Activated naive CD8-positive, alpha-beta T cell treated with anti-CD3 and anti-CD28 coated beads, Interleukin-2, amount 50 U/mL, for 16 hours (primary cell): ENCODE data around the gene CYP1A1.
"Not testable (repeated sequence)": the region's sequence is repeated elsewhere in the genome, so short reads cannot be mapped to it uniquely, and the experiment has no call there.

Source experiments
- DNase-seq: peaks from one replicate; pipeline ENCODE4 v3.0.0-alpha.2; 2020; ENCODE audit warnings: low read depth, low spot score

Gene CYP1A1

DNA sequence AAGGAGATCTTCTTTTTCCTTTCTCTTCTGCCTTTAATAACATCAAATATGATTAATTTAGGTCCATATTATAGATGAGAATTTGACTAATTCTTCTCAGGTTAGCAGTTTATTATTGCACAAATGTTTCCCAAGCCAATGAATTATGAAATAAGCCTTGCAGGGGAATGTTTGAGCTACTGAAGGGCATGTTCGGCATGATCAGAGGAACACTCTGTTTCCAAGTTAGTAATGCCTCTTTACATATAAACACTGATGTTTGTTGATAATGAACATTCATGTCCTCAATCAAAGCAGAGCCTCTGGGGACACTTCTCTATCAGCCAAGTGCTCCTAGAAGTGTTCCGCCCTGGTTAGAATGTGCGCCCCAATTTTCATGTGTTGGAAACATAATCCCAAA lies 10.0 kb upstream of the CYP1A1 start:
- no peak for DNase-seq

DNA sequence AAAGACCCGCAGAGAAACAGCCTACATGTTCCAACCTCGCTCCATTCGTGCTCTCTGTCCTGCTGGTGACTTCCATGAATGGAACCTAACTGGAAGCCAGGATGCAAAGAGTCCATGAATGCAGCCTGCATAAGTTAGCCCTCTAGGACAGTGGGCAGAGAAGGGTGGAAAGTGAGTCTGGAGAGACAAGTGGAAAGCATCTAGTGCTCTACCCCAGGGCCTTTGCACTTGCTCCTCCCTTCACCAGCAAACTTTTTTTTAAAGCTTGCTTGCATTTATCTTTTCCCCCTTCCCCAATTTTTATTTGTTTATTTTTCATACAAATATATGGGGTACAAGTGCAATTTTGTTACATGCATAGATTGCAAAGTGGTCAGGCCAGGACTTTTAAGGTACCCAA lies 7.9 kb upstream of the CYP1A1 start:
- no peak for DNase-seq

DNA sequence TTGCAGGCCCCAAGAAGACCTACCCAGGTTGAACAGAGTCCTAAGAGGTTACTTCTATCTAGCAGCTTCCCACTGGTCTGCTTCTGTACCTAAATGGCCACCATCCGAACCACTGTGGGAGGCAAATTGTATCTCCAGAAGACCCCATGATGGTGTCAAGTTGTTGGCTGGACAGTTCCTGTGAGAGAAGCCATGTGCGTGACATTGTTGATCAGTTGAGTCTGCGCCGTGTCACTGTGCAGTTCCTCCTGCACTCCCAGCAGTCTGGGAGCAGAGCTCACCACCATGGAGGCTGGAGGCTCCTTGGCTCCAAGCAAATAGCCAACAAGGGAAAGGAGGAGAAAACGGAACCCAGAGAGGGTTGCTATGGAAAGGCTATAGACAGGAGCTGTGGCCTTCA lies 7.5 kb upstream of the CYP1A1 start:
- no peak for DNase-seq

DNA sequence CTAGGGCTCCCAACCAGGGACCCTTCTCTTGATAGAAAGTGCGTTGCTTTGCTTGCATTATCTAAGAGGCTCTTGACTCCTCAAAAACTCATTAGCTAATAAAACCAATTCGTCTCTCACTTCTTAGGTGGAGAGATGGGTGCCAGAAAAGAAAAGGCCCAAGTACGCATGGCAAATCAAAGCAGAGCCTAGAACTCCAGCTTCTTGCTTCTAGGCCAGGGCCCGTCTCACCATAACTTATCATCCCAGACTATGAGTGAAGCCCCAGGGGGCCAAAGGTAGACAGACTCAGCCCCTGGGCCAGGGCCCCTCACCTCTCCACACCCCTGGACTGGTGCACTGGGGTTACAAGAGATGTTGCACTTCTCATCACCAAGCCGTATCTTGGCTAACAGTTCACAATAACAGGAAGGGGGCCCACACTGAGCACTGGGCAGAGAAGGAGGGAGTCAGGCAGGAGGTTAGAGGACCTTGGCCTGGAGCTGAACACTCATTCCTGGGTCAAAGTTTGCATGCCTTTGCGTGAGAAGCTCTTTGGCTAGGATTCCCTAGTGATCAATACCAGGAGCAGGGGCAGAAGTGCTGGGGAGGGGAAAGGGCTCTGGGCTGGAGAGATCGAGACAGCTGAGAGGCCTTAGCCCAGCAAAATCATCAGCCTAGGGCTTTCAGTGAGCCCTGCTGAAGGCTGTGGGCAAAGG lies 5.4 kb upstream of the CYP1A1 start:
- DNase-seq = no peak

DNA sequence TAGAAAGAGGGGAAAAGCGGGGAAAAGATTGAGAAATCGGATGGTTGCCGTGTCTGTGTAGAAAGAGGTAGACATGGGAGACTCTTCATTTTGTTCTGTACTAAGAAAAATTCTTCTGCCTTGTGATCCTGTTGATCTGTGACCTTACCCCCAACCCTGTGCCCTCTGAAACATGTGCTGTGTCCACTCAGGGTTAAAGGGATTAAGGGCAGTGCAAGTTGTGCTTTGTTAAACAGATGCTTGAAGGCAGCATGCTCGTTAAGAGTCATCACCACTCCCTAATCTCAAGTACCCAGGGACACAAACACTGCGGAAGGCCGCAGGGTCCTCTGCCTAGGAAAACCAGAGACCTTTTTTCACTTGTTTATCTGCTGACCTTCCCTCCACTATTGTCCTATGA lies 4.0 kb upstream of the CYP1A1 start:
- DNase-seq = not testable (repeated sequence)

DNA sequence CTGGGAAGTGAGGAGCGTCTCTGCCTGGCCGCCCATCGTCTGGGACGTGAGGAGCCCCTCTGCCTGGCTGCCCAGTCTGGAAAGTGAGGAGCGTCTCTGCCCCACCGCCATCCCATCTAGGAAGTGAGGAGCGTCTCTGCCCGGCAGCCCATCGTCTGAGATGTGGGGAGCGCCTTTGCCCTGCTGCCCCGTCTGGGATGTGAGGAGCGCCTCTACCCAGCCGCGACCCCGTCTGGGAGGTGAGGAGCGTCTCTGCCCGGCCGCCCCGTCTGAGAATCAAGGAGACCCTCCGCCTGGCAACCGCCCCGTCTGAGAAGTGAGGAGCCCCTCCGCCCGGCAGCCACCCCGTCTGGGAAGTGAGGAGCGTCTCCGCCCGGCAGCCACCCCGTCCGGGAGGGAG lies 3.4 kb upstream of the CYP1A1 start:
- DNase-seq = not testable (repeated sequence)

DNA sequence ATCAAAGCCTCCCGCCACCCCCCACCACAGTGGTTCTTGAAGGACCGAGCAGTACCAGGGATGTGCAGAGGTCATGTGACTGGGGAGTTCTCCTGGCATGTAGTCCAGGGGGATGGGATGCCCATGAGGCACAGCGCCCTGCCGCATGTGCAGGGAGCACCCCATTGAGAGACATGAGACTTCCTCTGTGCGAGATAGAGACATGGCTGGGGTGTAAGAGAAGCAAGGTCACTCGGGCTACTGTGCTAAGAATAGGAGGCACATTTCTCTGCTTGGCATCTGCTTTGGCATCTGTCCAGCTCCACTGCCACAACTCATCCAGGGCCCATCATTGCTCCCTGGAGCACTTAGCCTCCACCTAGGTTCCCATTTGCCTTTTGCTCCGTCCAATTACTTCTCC lies 2.4 kb upstream of the CYP1A1 start:
- DNase-seq = no peak

DNA sequence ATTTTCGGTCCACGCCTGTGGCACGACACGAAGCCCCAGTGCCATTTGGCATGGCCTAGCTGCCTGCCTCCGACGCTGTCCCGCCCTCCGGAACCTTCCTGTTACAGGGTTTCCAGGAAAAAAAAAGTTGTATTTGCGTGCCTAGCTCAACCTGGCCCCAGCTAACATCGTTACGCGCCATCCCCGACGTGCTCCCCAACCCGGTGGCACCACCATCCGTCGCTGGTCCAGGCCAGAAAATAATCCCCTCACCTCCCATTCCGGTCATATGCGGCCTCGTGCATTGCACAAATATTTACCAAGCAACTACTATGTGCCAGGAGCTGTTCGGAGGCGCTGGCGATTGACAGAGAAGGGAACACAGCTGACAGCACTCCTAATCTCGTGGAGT lies 1.4 kb upstream of the CYP1A1 start:
- no peak for DNase-seq

DNA sequence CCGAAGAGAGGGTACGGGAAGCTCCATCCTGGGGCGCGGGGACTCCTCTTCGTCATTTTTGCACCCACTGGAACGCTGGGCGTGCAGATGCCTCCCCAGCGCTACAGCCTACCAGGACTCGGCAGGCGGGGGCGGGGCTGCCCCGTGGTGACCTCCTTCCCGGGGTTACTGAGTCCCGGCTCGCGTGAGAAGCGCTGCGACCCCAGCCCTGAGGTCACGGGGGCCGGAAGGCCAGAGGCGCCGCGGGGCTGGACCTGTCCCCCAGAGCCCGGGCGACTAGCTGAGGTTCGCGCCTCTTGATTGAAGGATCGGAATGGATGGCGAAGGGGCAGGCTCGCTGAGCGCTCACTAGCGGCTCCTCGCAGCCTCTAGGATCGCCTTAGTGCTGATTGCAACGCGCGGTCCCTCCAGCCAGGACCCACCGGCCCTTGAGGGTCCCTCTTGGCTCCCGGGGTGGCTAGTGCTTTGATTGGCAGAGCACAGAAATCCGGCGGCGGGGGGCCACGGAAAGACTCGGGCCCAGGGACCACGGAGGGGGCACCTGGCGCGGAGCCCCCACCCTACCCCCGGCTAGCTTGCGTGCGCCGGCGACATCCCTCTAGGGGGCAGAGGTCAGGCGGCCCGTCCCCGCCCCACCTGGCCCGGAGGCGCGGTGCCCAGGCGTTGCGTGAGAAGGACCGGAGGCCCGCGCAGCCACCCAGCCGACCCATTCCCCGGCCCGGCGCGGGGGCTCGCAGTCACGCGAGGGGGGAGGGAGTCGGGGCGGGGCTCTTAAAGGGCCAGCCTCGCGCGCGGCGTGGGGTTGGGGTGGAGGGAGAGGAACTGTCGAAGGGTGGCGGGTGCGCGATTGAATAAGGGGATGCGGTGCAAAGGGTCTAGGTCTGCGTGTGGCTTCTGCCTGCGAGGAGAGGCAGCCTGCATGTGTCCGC lies 781 bp upstream of the CYP1A1 start:
- peak; percentile 30 for DNase-seq

DNA sequence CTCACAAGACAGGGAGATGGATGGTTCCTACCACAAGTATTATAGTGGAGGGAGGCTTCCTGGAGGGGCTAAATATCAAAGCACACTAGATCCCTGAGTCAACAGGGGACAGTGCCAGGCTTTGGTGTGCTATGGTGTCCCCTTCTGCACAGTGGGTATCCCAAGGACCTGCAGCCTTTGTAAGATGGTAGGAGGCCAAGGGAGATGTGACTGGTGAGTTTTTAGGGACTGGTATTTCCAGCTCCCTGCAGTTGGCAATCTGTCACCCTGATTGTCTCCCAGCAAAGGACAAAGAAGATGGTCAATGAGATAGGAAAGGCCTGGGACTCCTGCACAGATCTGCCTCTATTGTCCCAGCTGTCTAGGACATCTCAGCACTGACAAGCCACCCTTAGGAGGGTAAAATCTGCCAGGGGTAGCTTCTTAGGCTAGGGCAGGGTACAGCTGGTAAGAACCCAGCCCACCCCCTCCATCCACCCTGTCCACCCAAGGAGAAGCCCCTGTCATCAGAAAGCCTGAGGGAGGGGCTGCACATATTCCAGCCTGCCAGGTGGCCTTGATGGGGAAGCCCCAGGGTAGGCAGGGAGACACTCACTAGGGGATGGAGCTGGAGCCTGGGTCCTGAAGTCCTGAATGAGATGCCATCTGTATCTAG lies 631 bp downstream of the CYP1A1 start:
- no peak for DNase-seq

DNA sequence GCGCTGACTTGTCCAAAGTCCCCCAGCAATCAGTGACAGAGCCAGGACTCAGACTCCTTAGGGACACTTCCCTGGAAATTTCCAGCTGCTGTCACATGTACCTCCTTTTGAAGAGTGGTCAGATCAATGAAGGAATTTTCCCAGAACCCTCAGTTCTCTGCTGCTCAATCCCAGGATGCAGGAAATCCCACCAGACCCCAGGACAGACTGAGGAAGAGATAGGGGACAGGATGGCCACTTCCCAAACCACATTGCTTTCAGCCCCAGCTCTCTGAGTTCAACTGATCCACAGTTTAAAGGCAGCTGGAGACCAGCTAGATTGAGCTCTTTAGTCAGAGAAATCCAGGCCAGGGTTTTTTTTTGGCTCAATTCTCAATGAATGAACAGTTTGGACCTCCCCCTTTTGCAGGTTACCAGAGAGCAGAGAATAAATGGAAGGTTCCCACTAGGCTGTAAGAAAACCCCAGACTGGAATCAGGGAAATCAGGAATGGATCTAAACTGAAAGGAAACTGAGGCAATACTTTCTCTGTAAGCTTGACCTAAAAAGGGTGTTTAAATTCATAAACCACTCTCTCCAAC lies 1.5 kb downstream of the CYP1A1 start:
- DNase-seq = no peak

DNA sequence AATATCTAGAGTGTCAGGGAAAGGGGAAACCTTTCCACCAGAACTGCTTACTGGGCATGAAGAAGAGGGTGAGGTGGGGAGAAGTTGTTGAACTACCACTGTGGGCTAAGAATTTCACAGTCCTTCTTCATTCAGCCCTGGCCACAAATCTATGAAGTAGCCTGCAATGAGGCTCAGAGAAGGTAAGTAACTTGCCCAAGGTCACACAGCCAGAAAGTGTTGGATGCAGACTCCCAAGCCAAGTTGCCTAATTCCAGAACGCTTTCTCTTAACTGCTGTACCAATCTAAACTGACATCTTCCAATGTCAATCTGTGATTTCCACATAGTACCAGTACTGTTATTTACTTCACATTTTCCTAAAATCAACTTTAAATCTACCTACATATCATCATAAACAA lies 2.1 kb downstream of the CYP1A1 start:
- no peak for DNase-seq

DNA sequence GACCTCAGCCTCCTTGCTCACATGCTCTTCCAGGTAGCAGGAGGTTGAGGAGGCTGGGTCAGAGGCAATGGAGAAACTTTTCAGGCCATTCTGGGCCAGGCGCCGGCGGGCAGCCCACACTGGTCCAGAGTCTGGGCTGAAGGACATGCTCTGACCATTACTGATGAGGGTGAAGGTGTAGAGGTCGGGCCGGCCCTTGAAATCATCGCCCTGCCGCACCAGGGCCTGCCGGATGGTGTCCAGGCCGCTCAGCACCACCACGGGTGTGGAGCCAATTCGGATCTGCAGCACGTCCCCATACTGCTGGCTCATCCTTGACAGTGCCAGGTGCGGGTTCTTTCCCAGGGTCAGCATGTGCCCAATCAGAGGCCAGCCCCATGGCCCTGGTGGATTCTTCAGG lies 2.7 kb downstream of the CYP1A1 start:
- no peak for DNase-seq

DNA sequence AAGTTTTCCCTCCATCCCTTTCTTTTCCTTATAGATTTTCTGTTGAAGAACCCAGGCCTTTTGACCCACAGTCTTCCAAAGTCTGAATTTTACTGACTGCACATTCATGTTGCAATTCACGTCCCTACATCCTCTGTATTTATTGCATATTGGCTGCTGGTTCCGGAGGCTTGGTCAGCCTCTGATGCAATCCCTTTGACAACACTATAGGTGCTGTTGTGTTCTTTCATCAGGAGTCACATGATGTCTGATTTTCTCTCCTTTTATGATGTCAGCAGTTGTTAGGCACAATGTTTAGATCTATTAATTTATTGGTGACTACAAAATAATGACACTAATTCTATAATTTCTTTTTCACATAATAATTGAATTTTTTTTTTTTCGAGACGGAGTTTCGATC lies 8.7 kb downstream of the CYP1A1 start:
- no peak for DNase-seq

DNA sequence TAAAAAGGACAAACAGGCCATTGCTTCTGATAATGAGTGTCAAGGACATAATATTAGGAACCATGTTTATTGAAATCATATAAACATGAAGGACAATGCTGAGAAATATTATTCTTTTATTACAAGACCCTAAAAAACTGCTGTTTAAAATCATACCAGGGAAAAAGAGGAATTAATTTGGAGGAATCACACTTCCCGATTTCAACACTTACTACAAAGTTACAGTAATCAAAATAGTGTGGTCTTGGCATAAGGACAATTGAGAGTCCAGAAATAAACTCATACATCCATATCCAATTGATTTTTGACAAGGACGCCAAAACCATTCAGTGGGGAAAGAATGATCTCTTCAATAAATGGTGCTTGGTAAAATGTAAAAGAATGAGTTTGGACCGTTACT lies 13.0 kb downstream of the CYP1A1 start:
- no peak for DNase-seq

DNA sequence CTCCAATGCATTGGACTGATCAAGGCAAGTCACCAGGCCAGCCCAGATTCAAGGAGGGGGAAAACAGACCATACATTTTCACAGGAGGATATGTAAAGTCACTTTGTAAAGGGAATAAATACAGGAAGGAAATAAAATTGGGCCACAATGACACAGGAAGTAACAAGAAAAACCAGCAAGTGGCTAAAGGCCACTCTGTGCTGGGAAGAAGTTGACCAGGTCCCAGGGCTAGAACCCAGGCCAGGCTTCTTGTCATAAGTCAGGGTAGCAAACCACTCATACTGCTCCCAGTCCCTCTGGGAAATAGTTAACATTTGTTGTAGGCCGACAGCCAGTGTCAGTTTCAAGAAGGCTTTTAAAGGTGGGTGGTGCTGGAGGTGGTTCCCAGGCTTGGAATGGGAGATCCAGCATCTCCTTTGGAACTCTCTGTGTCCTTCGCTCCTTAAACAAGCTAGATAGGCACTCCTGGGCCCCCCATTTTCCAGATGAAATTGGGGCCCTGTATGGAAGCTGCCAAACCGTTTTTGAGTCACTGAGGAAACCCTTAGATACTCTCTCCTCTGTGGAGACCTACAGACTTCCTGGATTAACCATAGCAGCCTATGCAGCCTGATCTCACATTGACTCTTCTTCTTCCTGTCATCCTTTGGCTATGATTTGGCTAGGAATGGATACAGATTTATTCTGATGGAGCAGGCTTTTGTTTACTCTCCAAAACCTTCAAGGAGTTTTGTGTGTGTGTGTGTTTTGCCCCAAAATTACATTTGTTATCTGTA lies 14.8 kb downstream of the CYP1A1 start:
- no peak for DNase-seq

DNA sequence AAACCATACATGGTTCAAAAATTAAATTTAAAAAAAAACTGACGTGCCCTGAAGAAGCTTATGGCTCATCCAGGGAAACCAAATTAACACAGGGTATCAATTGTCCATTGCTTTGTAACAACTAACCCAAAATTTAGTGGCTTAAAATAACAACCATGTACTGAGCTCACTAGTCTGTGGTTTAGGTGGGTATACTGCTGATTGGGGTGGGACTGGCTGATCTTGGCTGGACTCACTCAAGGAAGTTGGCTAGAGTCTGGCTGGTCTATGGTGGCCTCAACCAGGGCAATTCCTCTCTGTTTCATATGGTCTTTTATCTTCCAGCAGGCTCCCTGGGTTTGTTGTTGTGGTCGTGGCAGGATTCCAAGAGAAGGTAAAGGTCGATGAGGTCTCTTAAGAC lies 15.4 kb downstream of the CYP1A1 start:
- DNase-seq = no peak

DNA sequence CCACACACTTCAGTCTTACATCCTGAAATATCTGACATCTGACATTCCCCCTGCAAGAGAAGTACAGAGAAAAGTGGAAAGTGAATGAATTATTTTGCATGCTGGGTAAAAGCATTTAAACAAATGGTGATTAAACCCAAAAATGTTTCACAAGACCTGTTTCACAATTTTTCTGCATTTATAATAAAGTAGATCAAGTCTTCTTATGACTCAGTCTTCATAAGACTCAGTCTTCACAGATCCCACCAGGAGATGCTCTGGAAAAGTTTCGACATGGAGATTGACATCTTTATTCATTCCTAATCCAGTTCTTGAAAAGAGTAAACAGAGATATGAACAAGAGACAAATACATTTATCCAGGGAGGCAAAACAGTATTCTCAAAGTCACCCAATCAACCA lies 16.3 kb downstream of the CYP1A1 start:
- DNase-seq = no peak

DNA sequence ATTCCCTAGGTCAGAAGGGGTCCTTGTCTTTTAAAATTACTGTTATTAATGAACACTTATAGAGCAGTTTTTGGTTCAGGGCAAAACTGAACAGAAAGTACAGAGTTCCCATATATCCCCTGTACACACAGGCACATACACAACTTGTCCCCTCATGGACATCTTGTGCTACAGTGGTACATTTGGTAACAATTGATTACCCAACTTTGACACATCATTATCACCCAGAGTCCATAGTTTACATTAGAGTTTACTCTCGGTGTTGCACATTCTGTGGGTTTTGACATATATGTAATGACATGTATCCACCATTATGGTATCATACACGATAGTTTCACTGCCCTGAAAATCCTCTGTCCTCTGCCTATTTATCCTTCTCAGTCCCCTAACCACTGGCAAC lies 28.5 kb downstream of the CYP1A1 start:
- DNase-seq = no peak

DNA sequence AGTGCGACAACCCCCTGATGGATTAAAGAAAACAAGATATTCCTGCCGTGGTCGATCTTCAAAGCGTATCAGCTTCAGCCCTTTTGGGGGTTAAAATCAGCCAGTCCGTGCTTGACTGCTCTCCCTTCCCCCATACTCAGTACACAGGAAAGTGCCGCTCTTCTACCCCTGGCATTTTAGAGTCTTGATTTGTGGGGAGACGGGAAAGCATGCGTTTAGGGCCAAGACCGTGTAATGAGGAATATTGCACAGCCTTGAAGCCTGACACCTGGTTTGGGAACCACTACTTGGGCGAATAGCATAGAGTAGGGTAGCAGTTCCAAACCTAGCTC lies 29.0 kb downstream of the CYP1A1 start:
- DNase-seq = no peak

DNA sequence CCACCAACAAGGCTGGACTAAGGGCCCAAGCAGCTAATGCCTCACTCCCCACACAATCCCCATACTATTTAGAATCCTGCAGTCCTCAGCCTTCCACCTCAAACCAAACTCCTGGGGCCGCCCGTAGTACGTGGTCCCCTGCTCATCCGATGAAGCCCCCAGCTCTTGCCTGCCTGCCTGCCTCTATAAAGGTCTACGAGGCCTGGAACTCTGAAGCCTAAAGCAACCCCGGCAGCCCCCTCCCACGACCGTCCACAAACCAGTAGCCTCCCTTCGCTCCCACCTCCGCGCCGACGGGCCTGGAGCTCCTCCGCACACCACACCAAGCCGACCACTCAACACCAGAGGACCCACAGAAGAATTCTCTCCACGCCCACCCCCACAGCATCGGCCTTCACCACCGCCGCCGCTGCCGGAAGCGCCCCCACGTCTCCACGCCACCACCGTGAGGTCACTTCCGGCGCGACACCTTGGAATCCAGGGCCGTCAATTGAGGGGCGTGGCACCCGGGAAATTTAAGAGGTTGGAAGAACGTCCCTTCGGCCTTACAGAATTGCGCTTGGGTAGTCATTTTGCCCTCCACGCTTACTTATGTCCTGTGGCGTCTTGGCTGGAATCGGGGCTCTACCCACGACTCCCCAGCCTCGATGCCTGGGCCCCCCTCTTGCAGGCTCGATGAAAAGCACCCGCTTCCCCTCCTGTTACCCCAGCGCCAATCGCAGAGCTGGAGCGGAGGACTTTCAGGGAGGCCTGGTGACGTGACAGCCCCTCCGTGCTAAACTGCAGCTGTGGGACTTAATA lies 29.5 kb downstream of the CYP1A1 start, which contains the start of gene EDC3:
Gene EDC3, minus strand, starts transcription at position 428 of the 801 bp plus-strand sequence. CDS start 20,900 bp downstream, outside the sequence.
- peak; percentile 79 for DNase-seq
